CD4-positive, alpha-beta T cell treated with Interleukin-6 for 4 hours (primary cell): ENCODE results near the gene STOML2.
A peak's percentile ranks its signal among the peaks of the same experiment; 100 is the strongest.
"Not testable (repeated sequence)": the region's sequence is repeated elsewhere in the genome, so short reads cannot be mapped to it uniquely, and the experiment has no call there.

Experiments
- DNase-seq: peaks from one replicate; pipeline ENCODE4 v3.0.0-alpha.2; 2020; ENCODE audit warnings: mixed read lengths

The STOML2 gene

GRCh38 chr9:35102769-35103659 is at the start of gene STOML2:
STOML2 (minus strand) TSS chr9:35103131; CDS start chr9:35103094, 37 bp downstream.
- DNase-seq = peak; percentile 93

GRCh38 chr9:35147941-35148563 is 45.1 kb upstream of the STOML2 start:
- DNase-seq = not testable (repeated sequence)

- no peak for DNase-seq
Observed at GRCh38 chr9:35142037-35142436, 39.1 kb upstream of the STOML2 start.

- DNase-seq = no peak
Observed at GRCh38 chr9:35140093-35140492, 37.2 kb upstream of the STOML2 start.

GRCh38 chr9:35136866-35137265 is 33.9 kb upstream of the STOML2 start:
- no peak for DNase-seq

GRCh38 chr9:35135988-35136387 is 33.1 kb upstream of the STOML2 start:
- no peak for DNase-seq

- no peak for DNase-seq
Observed at GRCh38 chr9:35134920-35135319, 32.0 kb upstream of the STOML2 start.

- DNase-seq = peak; percentile 93
Observed at GRCh38 chr9:35116898-35117551, 14.1 kb upstream of the STOML2 start.

GRCh38 chr9:35116539-35116897 is 13.6 kb upstream of the STOML2 start:
- DNase-seq = no peak

- peak; percentile 97 for DNase-seq
Observed at GRCh38 chr9:35115680-35116538, 13.0 kb upstream of the STOML2 start, which contains the start of gene ATOSB. ATOSB (minus strand) TSS chr9:35115862; CDS start chr9:35108274, 7,588 bp downstream.

- DNase-seq = peak; percentile 45
Observed at GRCh38 chr9:35114840-35115628, 12.1 kb upstream of the STOML2 start.

- peak; percentile 86 for DNase-seq
Observed at GRCh38 chr9:35114113-35114839, 11.3 kb upstream of the STOML2 start.

GRCh38 chr9:35112257-35113020 is 9.5 kb upstream of the STOML2 start:
- peak; percentile 42 for DNase-seq

GRCh38 chr9:35111001-35111933 is 8.3 kb upstream of the STOML2 start:
- peak; percentile 98 for DNase-seq

- no peak for DNase-seq
Observed at GRCh38 chr9:35110327-35110761, 7.4 kb upstream of the STOML2 start.

- no peak for DNase-seq
Observed at GRCh38 chr9:35108946-35109575, 6.1 kb upstream of the STOML2 start.

- DNase-seq = no peak
Observed at GRCh38 chr9:35108461-35108860, 5.5 kb upstream of the STOML2 start.
